Mesendoderm (in vitro differentiated cells): ENCODE results near the gene PAPSS2.
"Not testable (repeated sequence)": the region's sequence is repeated elsewhere in the genome, so short reads cannot be mapped to it uniquely, and the experiment has no call there.

ENCODE experiments used
- DNase-seq: peaks from one replicate; pipeline ENCODE4 v3.0.0; 2013
- H2AK5ac ChIP-seq: 2 replicates; pipeline ENCODE4 v1.6.1; 2013; ENCODE audit warnings: low read length, inconsistent platforms
- H2BK120ac ChIP-seq: 2 replicates; pipeline ENCODE4 v1.6.1; 2013; ENCODE audit warnings: low read depth, mild to moderate bottlenecking, low read length, moderate library complexity, mixed read lengths
- H2BK15ac ChIP-seq: replicated peaks from 2 replicates; pipeline ENCODE4 v1.6.1; 2013; ENCODE audit warnings: low read depth, mild to moderate bottlenecking, moderate library complexity
- H2BK5ac ChIP-seq: 2 replicates; pipeline ENCODE4 v1.6.1; 2013; ENCODE audit warnings: low read length, inconsistent platforms
- H3K18ac ChIP-seq: 2 replicates; pipeline ENCODE4 v1.6.1; 2013; ENCODE audit warnings: mild to moderate bottlenecking, low read length, mixed read lengths
- H3K23ac ChIP-seq: one replicate; pipeline ENCODE4 v1.6.1; 2013; ENCODE audit warnings: low read length
- H3K27ac ChIP-seq: 2 replicates; pipeline ENCODE4 v1.5.1; 2013; ENCODE audit warnings: low read depth, mild to moderate bottlenecking, inconsistent platforms, low read length, moderate library complexity
- H3K27me3 ChIP-seq: 2 replicates; pipeline ENCODE4 v1.6.1; 2013; ENCODE audit warnings: low read length, control low read depth, mild to moderate bottlenecking, inconsistent platforms; ENCODE audit not compliant: insufficient read depth, poor library complexity
- H3K36me3 ChIP-seq: 2 replicates; pipeline ENCODE4 v1.6.1; 2013; ENCODE audit warnings: low read length, inconsistent platforms; ENCODE audit not compliant: control insufficient read depth, insufficient read depth
- H3K4ac ChIP-seq: one replicate; pipeline ENCODE4 v1.6.1; 2013; ENCODE audit warnings: low read depth, mild to moderate bottlenecking, low read length, moderate library complexity
- H3K4me1 ChIP-seq: 2 replicates; pipeline ENCODE4 v1.6.1; 2013; ENCODE audit warnings: low read depth, low read length, inconsistent platforms; ENCODE audit not compliant: control insufficient read depth
- H3K4me2 ChIP-seq: 2 replicates; pipeline ENCODE4 v1.6.1; 2013; ENCODE audit warnings: low read length
- H3K4me3 ChIP-seq: 2 replicates; pipeline ENCODE4 v1.5.1; 2013; ENCODE audit warnings: mild to moderate bottlenecking, low read length
- H3K56ac ChIP-seq: one replicate; pipeline ENCODE4 v1.6.1; 2013; ENCODE audit warnings: low read length
- H3K79me1 ChIP-seq: 2 replicates; pipeline ENCODE4 v1.6.1; 2013; ENCODE audit warnings: low read length, inconsistent platforms
- H3K79me2 ChIP-seq: 2 replicates; pipeline ENCODE4 v1.6.1; 2013; ENCODE audit warnings: mild to moderate bottlenecking, low read length; ENCODE audit not compliant: control insufficient read depth, insufficient read depth
- H3K9ac ChIP-seq: 2 replicates; pipeline ENCODE4 v1.6.1; 2013; ENCODE audit warnings: low read length, inconsistent platforms
- H4K5ac ChIP-seq: one replicate; pipeline ENCODE4 v1.6.1; 2013; ENCODE audit warnings: low read length
- H4K8ac ChIP-seq: one replicate; pipeline ENCODE4 v1.6.1; 2013; ENCODE audit warnings: low read depth, mild to moderate bottlenecking, control low read depth, low read length, moderate library complexity
- WGBS: extraction: QIAGEN DNeasy Blood & Tissue Kit; methylation state at CpG from one replicate; pipeline ENCODE4 v1.1.7; 2013; ENCODE audit warnings: low lambda C conversion rate, missing lambda C conversion rate; ENCODE audit not compliant: insufficient coverage; ENCODE audit errors: extremely low coverage; 5-methylcytosine and 5-hydroxymethylcytosine counted together

Gene PAPSS2

GRCh38 chr10:87643920-87644319 lies 15.8 kb upstream of the PAPSS2 start:
- no peak overlapping the region for H2BK5ac ChIP-seq
- H3K79me2 ChIP-seq = no peaks in the 10 kb centered on the region
- no peak overlapping the region for H4K8ac ChIP-seq
- no CpG with 5 or more reads among the region's 3 CpGs for WGBS
- H3K4me1 ChIP-seq = peaks cover 2% of the 10 kb centered on the region
- no peak overlapping the region for H2BK120ac ChIP-seq
- H4K5ac ChIP-seq = no peak overlapping the region
- no peaks in the 10 kb centered on the region for H3K27me3 ChIP-seq
- no peak overlapping the region for H3K56ac ChIP-seq
- H3K18ac ChIP-seq = no peak overlapping the region
- H3K9ac ChIP-seq = no peak overlapping the region
- no peak for DNase-seq
- no peak overlapping the region for H3K4me2 ChIP-seq
- no peak overlapping the region for H3K4ac ChIP-seq
- H3K4me3 ChIP-seq = no peak overlapping the region
- H2BK15ac ChIP-seq = no peak overlapping the region
- no peaks in the 10 kb centered on the region for H3K79me1 ChIP-seq
- no peaks in the 10 kb centered on the region for H3K36me3 ChIP-seq
- H2AK5ac ChIP-seq = no peak overlapping the region
- H3K27ac ChIP-seq = no peak overlapping the region
- no peak overlapping the region for H3K23ac ChIP-seq

- not testable (repeated sequence) for H3K36me3 ChIP-seq
These were observed 15.2 kb upstream of the PAPSS2 start for GRCh38 chr10:87644500-87644899.

GRCh38 chr10:87646192-87646909 lies 13.3 kb upstream of the PAPSS2 start:
- DNase-seq = no peak
- Histone ChIP-seq H3K36me3 (no peaks in the 10 kb centered on the region), H3K27me3 (no peaks in the 10 kb centered on the region), H3K4me1 (no peaks in the 10 kb centered on the region), H3K79me2 (no peaks in the 10 kb centered on the region), H2BK5ac (no peak overlapping the region), H2AK5ac (no peak overlapping the region), H3K27ac (no peak overlapping the region), H4K5ac (no peak overlapping the region), H2BK120ac (no peak overlapping the region), H3K4ac (no peak overlapping the region), H3K56ac (no peak overlapping the region), H3K23ac (no peak overlapping the region), H4K8ac (no peak overlapping the region), H3K18ac (no peak overlapping the region), H3K4me2 (no peak overlapping the region), H2BK15ac (no peak overlapping the region), H3K79me1 (no peaks in the 10 kb centered on the region), H3K4me3 (no peak overlapping the region), H3K9ac (no peak overlapping the region)
- 100% methylated on average over 1 of the region's 4 CpGs for WGBS

More at GRCh38 chr10:87644500-87644899, 15.2 kb upstream of the PAPSS2 start:
- H3K4me1 ChIP-seq, H3K56ac ChIP-seq, H3K4me2 ChIP-seq, H3K27ac ChIP-seq, H2AK5ac ChIP-seq, H2BK15ac ChIP-seq, DNase-seq, H3K79me2 ChIP-seq, H3K27me3 ChIP-seq, H4K5ac ChIP-seq, H3K23ac ChIP-seq, H3K18ac ChIP-seq, H3K4ac ChIP-seq, H3K79me1 ChIP-seq, H4K8ac ChIP-seq, H3K9ac ChIP-seq, H3K4me3 ChIP-seq, H2BK5ac ChIP-seq, H2BK120ac ChIP-seq: not testable (repeated sequence)
- WGBS = no CpG with 5 or more reads among the region's 3 CpGs

- H3K79me2 ChIP-seq = no peaks in the 10 kb centered on the region
- no peaks in the 10 kb centered on the region for H3K36me3 ChIP-seq
- DNase-seq = no peak
- H4K5ac ChIP-seq = no peak overlapping the region
- no peak overlapping the region for H2BK5ac ChIP-seq
- no peak overlapping the region for H2AK5ac ChIP-seq
- H3K23ac ChIP-seq = no peak overlapping the region
- no peak overlapping the region for H2BK15ac ChIP-seq
- H2BK120ac ChIP-seq = no peak overlapping the region
- WGBS = no CpG with 5 or more reads among the region's 2 CpGs
- no peak overlapping the region for H4K8ac ChIP-seq
- H3K18ac ChIP-seq = no peak overlapping the region
- H3K79me1 ChIP-seq = no peaks in the 10 kb centered on the region
- no peak overlapping the region for H3K9ac ChIP-seq
- no peaks in the 10 kb centered on the region for H3K4me1 ChIP-seq
- no peak overlapping the region for H3K4me3 ChIP-seq
- no peak overlapping the region for H3K27ac ChIP-seq
- no peak overlapping the region for H3K56ac ChIP-seq
- no peaks in the 10 kb centered on the region for H3K27me3 ChIP-seq
- H3K4ac ChIP-seq = no peak overlapping the region
- H3K4me2 ChIP-seq = no peak overlapping the region
These were observed 12.7 kb upstream of the PAPSS2 start for GRCh38 chr10:87646935-87647334.

GRCh38 chr10:87650838-87651589 lies 8.7 kb upstream of the PAPSS2 start:
- DNase-seq = peak; percentile 33
- no peak overlapping the region for H3K4me3 ChIP-seq
- H3K4ac ChIP-seq = no peak overlapping the region
- H3K4me1 ChIP-seq = no peaks in the 10 kb centered on the region
- H3K27ac ChIP-seq = no peak overlapping the region
- H3K56ac ChIP-seq = no peak overlapping the region
- H2BK120ac ChIP-seq = no peak overlapping the region
- no CpG with 5 or more reads among the region's 5 CpGs for WGBS
- no peak overlapping the region for H4K8ac ChIP-seq
- no peaks in the 10 kb centered on the region for H3K79me1 ChIP-seq
- no peak overlapping the region for H3K9ac ChIP-seq
- no peak overlapping the region for H3K23ac ChIP-seq
- no peaks in the 10 kb centered on the region for H3K27me3 ChIP-seq
- peak overlapping the region; percentile 51 for H3K18ac ChIP-seq
- no peak overlapping the region for H2BK5ac ChIP-seq
- H3K4me2 ChIP-seq = no peak overlapping the region
- H3K79me2 ChIP-seq = no peaks in the 10 kb centered on the region
- H2BK15ac ChIP-seq = no peak overlapping the region
- no peak overlapping the region for H4K5ac ChIP-seq
- H3K36me3 ChIP-seq = no peaks in the 10 kb centered on the region
- H2AK5ac ChIP-seq = no peak overlapping the region
